HCT116 (cell line): ENCODE data around the gene COL21A1.

ENCODE experiments used
- EZH2phosphoT487 ChIP-seq: fragments of 200-600 bp; IDR thresholded peaks from 2 replicates; pipeline ENCODE4 v1.6.1; 2018; ENCODE audit warnings: antibody characterized with exemption, borderline replicate concordance
- RAD21 ChIP-seq: IDR thresholded peaks from 2 replicates; pipeline ENCODE4 v1.6.1; 2012; ENCODE audit warnings: low read depth, mild to moderate bottlenecking
- TCF7L2 ChIP-seq: IDR thresholded peaks from 2 replicates; pipeline ENCODE4 v1.7.0; 2011; ENCODE audit warnings: borderline replicate concordance, inconsistent platforms; ENCODE audit not compliant: insufficient read depth, insufficient read length; ENCODE audit errors: extremely low read depth
- TF ChIP-seq, protein P1 (sequence below), 3 experiments: fragments of 200-600 bp in 1 of 3; sonication (generic) in 1 of 3; IDR thresholded peaks in 2 of 3; conservative IDR thresholded peaks in 1 of 3; 2 replicates each; pipeline ENCODE4 v1.5.1; 2012 to 2017; ENCODE audit warnings: low read depth in 2 of 3, low read length in 2 of 3, antibody characterized with exemption in 1 of 3, borderline replicate concordance in 1 of 3, control low read depth in 1 of 3, mild to moderate bottlenecking in 1 of 3, mixed read lengths in 1 of 3, mixed run types in 1 of 3, moderate library complexity in 1 of 3; ENCODE audit not compliant: insufficient read depth in 1 of 3

DNA sequence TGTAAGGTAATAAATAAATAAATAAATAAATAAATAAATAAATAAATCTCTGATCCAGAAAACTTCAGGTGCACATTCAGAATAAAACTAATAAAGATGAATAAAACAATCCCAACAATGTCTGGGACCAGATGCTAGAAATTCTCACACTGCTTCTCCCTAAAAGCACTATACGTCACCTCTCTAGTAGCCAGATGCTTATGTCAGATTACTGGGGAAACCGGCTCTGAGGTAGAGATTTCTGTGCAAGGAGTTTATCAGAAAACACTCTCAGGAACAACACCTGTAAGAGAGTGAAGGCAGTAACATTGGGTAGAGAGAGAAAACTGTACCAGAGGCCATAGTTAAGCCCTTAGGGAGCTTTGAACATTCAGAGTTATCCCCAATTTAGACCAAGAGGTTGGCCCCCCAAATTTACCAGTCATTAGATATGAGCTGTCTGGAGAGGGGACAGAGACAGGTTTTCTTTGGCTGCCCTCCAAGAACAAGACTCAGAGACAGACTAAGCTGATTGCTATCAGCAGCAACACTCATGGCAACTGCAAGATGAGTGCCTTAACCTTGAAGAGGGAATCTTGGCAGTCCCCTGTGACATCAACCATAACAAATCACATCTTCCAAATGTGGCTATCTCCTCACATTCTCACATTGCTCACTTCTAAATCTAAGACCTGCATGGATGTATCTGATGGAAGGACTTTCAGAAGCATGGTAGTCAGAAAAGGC lies 220.8 kb downstream of the COL21A1 start:
- no peak for TF ChIP-seq TCF7L2
- no peak for TF ChIP-seq EZH2phosphoT487
- TF ChIP-seq RAD21 = no peak
- TF ChIP-seq, protein P1, sequence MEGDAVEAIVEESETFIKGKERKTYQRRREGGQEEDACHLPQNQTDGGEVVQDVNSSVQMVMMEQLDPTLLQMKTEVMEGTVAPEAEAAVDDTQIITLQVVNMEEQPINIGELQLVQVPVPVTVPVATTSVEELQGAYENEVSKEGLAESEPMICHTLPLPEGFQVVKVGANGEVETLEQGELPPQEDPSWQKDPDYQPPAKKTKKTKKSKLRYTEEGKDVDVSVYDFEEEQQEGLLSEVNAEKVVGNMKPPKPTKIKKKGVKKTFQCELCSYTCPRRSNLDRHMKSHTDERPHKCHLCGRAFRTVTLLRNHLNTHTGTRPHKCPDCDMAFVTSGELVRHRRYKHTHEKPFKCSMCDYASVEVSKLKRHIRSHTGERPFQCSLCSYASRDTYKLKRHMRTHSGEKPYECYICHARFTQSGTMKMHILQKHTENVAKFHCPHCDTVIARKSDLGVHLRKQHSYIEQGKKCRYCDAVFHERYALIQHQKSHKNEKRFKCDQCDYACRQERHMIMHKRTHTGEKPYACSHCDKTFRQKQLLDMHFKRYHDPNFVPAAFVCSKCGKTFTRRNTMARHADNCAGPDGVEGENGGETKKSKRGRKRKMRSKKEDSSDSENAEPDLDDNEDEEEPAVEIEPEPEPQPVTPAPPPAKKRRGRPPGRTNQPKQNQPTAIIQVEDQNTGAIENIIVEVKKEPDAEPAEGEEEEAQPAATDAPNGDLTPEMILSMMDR (IDR thresholded peaks at IDR 0.05 in 2 of 3, conservative IDR thresholded peaks at IDR 0.05 in 1 of 3; ENCODE audit: borderline replicate concordance in 1 of 3, insufficient read depth in 1 of 3, low read depth in 2 of 3, low read length in 2 of 3) = no peak
